Measurements from ENCODE around the gene ZKSCAN3. TPM values are rescaled to one million over a fixed set of nuclear protein-coding genes. Genes with fewer than 3 reads are reported as not detected.
"Not testable (repeated sequence)": the region's sequence is repeated elsewhere in the genome, so short reads cannot be mapped to it uniquely, and the experiment has no call there.

ZKSCAN3 gene
- total RNA-seq, 1 experiment from 2014 or later = 0.53 TPM

- DNase-seq (ENCODE audit: low spot score) = no peak
These were observed 22.1 kb downstream of the ZKSCAN3 start for GRCh38 chr6:28371706-28372451.

- DNase-seq (ENCODE audit: low spot score) = no peak
These were observed 24.2 kb downstream of the ZKSCAN3 start for GRCh38 chr6:28373925-28374324.

GRCh38 chr6:28377879-28378278, 28.1 kb downstream of the ZKSCAN3 start:
- no peak for DNase-seq (ENCODE audit: low spot score)

- DNase-seq (ENCODE audit: low spot score) = no peak
These were observed 28.9 kb downstream of the ZKSCAN3 start for GRCh38 chr6:28378644-28379043.

- no peak for DNase-seq (ENCODE audit: low spot score)
These were observed 30.6 kb downstream of the ZKSCAN3 start for GRCh38 chr6:28380381-28380780.

GRCh38 chr6:28383235-28384142, 33.7 kb downstream of the ZKSCAN3 start:
- peak; percentile 90 for DNase-seq (ENCODE audit: low spot score)

GRCh38 chr6:28384143-28384533, 34.4 kb downstream of the ZKSCAN3 start:
- DNase-seq (ENCODE audit: low spot score) = no peak

GRCh38 chr6:28390688-28391087, 40.9 kb downstream of the ZKSCAN3 start:
- DNase-seq (ENCODE audit: low spot score) = no peak

GRCh38 chr6:28393912-28394662, 44.3 kb downstream of the ZKSCAN3 start:
- DNase-seq (ENCODE audit: low spot score) = peak; percentile 36

- DNase-seq (ENCODE audit: low spot score) = no peak
These were observed 46.2 kb downstream of the ZKSCAN3 start for GRCh38 chr6:28395918-28396317.

GRCh38 chr6:28399350-28400121, 49.8 kb downstream of the ZKSCAN3 start, which contains the start of gene ZSCAN12:
Gene ZSCAN12, minus strand, starts transcription at chr6:28399747. Its CDS starts 1,342 bp downstream, at chr6:28398405.
- peak; percentile 90 for DNase-seq (ENCODE audit: low spot score)

GRCh38 chr6:28400122-28400451, 50.3 kb downstream of the ZKSCAN3 start:
- no peak for DNase-seq (ENCODE audit: low spot score)

GRCh38 chr6:28401172-28401571, 51.4 kb downstream of the ZKSCAN3 start:
- no peak for DNase-seq (ENCODE audit: low spot score)

GRCh38 chr6:28402197-28402596, 52.5 kb downstream of the ZKSCAN3 start:
- no peak for DNase-seq (ENCODE audit: low spot score)

- DNase-seq (ENCODE audit: low spot score) = not testable (repeated sequence)
These were observed 54.2 kb downstream of the ZKSCAN3 start for GRCh38 chr6:28403923-28404322.

- DNase-seq (ENCODE audit: low spot score) = no peak
These were observed 57.7 kb downstream of the ZKSCAN3 start for GRCh38 chr6:28407401-28407800.

GRCh38 chr6:28408076-28408802, 58.5 kb downstream of the ZKSCAN3 start:
- no peak for DNase-seq (ENCODE audit: low spot score)

- DNase-seq (ENCODE audit: low spot score) = no peak
These were observed 61.0 kb downstream of the ZKSCAN3 start for GRCh38 chr6:28410767-28411166.

GRCh38 chr6:28413681-28414080, 63.9 kb downstream of the ZKSCAN3 start:
- no peak for DNase-seq (ENCODE audit: low spot score)

All from HT-29 (cell line).